Left ventricle myocardium inferior (tissue), 1 donor: Measurements from ENCODE around the gene AUH. TPM values are rescaled to one million over a fixed set of nuclear protein-coding genes. Genes with fewer than 3 reads are reported as not detected.

Experiments
- DNase-seq: peaks from one replicate; pipeline ENCODE4 v3.0.0-alpha.2; 2020
- H3K27ac ChIP-seq: fragments of 200-600 bp; replicated peaks from 2 replicates; pipeline ENCODE4 v1.8.0; 2021
- H3K27me3 ChIP-seq: fragments of 200-600 bp; 2 replicates; pipeline ENCODE4 v1.8.0; 2021; ENCODE audit warnings: low read depth
- H3K36me3 ChIP-seq: fragments of 200-600 bp; 2 replicates; pipeline ENCODE4 v1.8.0; 2021
- H3K4me1 ChIP-seq: fragments of 200-600 bp; 2 replicates; pipeline ENCODE4 v1.8.0; 2021
- H3K4me3 ChIP-seq: fragments of 200-600 bp; 2 replicates; pipeline ENCODE4 v1.8.0; 2021; ENCODE audit warnings: mild to moderate bottlenecking, moderate library complexity
- H3K9me3 ChIP-seq: fragments of 200-600 bp; replicated peaks from 2 replicates; pipeline ENCODE4 v1.8.0; 2021
- intact Hi-C: fragments of 100-400 bp; cut with micrococcal nuclease; formaldehyde crosslinking; loops from one replicate; pipeline ENCODE4 v1.11.0; 2022
- total RNA-seq: library from RNA; stranded (reverse); fragmentation: NEBNext Ultra II Directional; extraction: Animal tissue kit (Norgen Biotek cat#: 25700); gene quantifications from one replicate; pipeline ENCODE4 v1.2.1, GENCODE V29; 2021
- TF ChIP-seq, protein P1 (sequence below): fragments of 200-600 bp; IDR thresholded peaks from 2 replicates; pipeline ENCODE4 v1.8.0; 2021; ENCODE audit warnings: antibody characterized with exemption, mild to moderate bottlenecking, borderline replicate concordance
- donor health status: DM: no; HTN: yes; CAD: no; lungs with severe emphysema.

Gene AUH
- total RNA-seq, 1 donor from 2014 or later = 44.1 TPM

- TF ChIP-seq, protein P1, sequence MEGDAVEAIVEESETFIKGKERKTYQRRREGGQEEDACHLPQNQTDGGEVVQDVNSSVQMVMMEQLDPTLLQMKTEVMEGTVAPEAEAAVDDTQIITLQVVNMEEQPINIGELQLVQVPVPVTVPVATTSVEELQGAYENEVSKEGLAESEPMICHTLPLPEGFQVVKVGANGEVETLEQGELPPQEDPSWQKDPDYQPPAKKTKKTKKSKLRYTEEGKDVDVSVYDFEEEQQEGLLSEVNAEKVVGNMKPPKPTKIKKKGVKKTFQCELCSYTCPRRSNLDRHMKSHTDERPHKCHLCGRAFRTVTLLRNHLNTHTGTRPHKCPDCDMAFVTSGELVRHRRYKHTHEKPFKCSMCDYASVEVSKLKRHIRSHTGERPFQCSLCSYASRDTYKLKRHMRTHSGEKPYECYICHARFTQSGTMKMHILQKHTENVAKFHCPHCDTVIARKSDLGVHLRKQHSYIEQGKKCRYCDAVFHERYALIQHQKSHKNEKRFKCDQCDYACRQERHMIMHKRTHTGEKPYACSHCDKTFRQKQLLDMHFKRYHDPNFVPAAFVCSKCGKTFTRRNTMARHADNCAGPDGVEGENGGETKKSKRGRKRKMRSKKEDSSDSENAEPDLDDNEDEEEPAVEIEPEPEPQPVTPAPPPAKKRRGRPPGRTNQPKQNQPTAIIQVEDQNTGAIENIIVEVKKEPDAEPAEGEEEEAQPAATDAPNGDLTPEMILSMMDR = no peak
- Histone ChIP-seq H3K4me1 (peaks cover 21% of the 10 kb centered on the region), H3K27me3 (no peaks in the 10 kb centered on the region), H3K9me3 (no peaks in the 10 kb centered on the region), H3K4me3 (no peak overlapping the region), H3K27ac (no peak overlapping the region), H3K36me3 (no peaks in the 10 kb centered on the region)
- no peak for DNase-seq
- intact Hi-C loops = no loop called here
Observed at GRCh38 chr9:91241909-91242308, 119.8 kb downstream of the AUH start.

- Histone ChIP-seq H3K4me1 (peaks cover 9% of the 10 kb centered on the region), H3K27me3 (no peaks in the 10 kb centered on the region), H3K27ac (no peak overlapping the region), H3K4me3 (no peak overlapping the region), H3K36me3 (no peaks in the 10 kb centered on the region), H3K9me3 (no peaks in the 10 kb centered on the region)
- no peak for DNase-seq
- TF ChIP-seq, protein P1 = no peak
- intact Hi-C loops = no loop called here
Observed at GRCh38 chr9:91240596-91241165, 121.0 kb downstream of the AUH start.

DNA sequence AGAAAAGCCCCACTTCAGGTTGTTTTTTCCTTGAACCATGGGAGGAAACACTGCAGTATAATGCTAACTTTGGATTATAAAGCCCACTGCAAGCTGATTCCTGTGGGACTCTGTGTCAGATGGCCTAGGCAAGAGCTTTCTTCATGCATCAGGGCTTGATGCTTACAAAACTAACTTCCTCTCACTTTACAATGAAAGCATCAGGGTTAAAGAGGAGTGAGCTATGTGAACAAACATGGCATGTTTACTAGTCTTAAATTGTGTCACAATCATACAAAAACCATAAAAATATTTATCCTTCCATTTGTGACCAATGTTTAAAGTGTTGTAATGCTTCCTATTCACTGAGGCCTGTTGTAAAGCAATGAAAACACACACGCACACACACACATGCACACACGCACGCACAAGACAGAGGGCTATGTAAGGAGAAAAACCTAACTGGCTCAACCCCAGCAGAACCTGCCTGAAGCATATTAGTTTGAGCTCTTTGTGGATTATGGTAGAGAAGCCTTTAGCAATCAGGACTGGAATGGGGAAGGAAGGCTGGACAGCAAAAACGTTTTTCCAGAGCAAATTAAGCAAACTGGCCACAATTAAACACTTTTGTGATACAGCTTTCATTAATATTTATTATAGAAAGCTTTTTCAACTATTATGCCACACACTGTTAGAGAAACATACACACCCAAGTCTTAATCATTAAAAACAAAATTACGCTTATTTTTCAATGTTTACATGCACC is 122.2 kb downstream of the AUH start:
- Histone ChIP-seq H3K36me3 (no peaks in the 10 kb centered on the region), H3K27ac (no peak overlapping the region), H3K4me1 (peaks cover 7% of the 10 kb centered on the region), H3K9me3 (no peaks in the 10 kb centered on the region), H3K27me3 (no peaks in the 10 kb centered on the region), H3K4me3 (no peak overlapping the region)
- DNase-seq = no peak
- intact Hi-C loops = no loop called here
- TF ChIP-seq, protein P1 = no peak

DNA sequence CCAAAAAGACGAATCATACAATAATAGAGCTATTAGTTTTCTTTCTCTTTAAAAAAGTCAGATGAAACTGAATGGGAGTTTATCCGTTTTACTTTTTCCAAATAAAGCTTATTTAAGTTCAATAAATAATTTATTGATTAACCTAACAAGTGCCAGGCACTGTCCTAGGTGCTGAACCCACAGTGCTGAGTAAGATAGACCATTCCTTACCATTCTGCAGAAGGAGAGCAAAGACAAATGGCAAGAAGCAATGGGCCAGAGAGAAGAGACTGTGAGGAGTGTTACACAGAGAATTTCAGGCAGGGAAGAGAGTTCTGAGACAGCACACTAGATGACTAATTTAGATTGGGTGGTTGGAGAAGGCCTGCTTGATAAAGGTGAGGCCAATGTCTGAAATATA is 127.2 kb downstream of the AUH start:
- intact Hi-C loops = no loop called here
- no peaks in the 10 kb centered on the region for H3K4me1 ChIP-seq
- no peaks in the 10 kb centered on the region for H3K36me3 ChIP-seq
- H3K9me3 ChIP-seq = no peaks in the 10 kb centered on the region
- no peak overlapping the region for H3K4me3 ChIP-seq
- no peak for DNase-seq
- no peaks in the 10 kb centered on the region for H3K27me3 ChIP-seq
- TF ChIP-seq, protein P1 = no peak
- no peak overlapping the region for H3K27ac ChIP-seq

DNA sequence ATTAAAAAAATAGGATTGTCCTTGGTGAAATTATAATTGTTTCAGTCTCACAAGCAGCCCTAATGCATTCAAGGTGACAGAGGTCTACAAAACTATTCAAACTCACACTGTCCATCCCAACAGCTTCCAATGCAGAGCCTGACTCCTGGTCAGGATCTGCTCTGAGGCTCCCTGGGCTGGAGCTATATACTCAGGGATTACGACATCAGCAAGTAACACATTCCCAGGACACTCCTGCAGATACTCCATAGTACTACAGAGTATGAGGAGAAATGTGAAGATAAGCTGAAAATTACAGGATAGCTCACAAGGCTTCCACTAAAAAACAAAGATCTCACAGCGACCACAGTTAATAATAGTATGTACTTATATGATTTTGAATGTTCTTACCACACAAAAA is 130.1 kb downstream of the AUH start:
- H3K27ac ChIP-seq = no peak overlapping the region
- H3K9me3 ChIP-seq = no peaks in the 10 kb centered on the region
- H3K4me3 ChIP-seq = no peak overlapping the region
- H3K4me1 ChIP-seq = no peaks in the 10 kb centered on the region
- no peaks in the 10 kb centered on the region for H3K36me3 ChIP-seq
- H3K27me3 ChIP-seq = no peaks in the 10 kb centered on the region
- DNase-seq = no peak
- intact Hi-C loops = no loop called here
- TF ChIP-seq, protein P1 = no peak
